WTC11 (cell line): ENCODE measurements around the gene ADGRG3. TPM values are rescaled to one million over a fixed set of nuclear protein-coding genes. Genes with fewer than 3 reads are reported as not detected.

ENCODE experiments used
- ATAC-seq: fragments of 200-7000 bp; cut with Tn5 transposase; 2 replicates; pipeline ENCODE4 v1.10.0; 2021; ENCODE audit warnings: mild to moderate bottlenecking, moderate library complexity
- CTCF ChIA-PET: fragments of 300-600 bp; sonication (Branson Sonifier 250); formaldehyde crosslinking; loops from one replicate; lab custom pipeline; 2021; ENCODE audit warnings: antibody characterized with exemption; lab: Charles Lee
- POLR2A ChIA-PET: fragments of 350-600 bp; sonication (Branson Sonifier 250); formaldehyde crosslinking; loops from one replicate; lab custom pipeline; 2021; ENCODE audit warnings: antibody characterized with exemption; lab: Charles Lee
- DNase-seq: peaks from one replicate; pipeline ENCODE4 v3.0.0; 2021; ENCODE audit warnings: low spot score
- H3K27ac Mint-ChIP-seq: 2 replicates; pipeline ENCODE4 v1.8.0; 2021; ENCODE audit warnings: mixed read lengths
- H3K27me3 Mint-ChIP-seq: 2 replicates; pipeline ENCODE4 v1.8.0; 2021; ENCODE audit warnings: low read depth, mild to moderate bottlenecking, moderate library complexity, mixed read lengths
- H3K36me3 Mint-ChIP-seq: 2 replicates; pipeline ENCODE4 v1.8.0; 2021; ENCODE audit warnings: mixed read lengths
- H3K4me1 Mint-ChIP-seq: 2 replicates; pipeline ENCODE4 v1.8.0; 2022; ENCODE audit warnings: mixed read lengths
- H3K4me3 Mint-ChIP-seq: 2 replicates; pipeline ENCODE4 v1.8.0; 2021; ENCODE audit warnings: mild to moderate bottlenecking, moderate library complexity, mixed read lengths
- H3K9me3 Mint-ChIP-seq: 2 replicates; pipeline ENCODE4 v1.8.0; 2021; ENCODE audit warnings: mixed read lengths
- ARID4B ChIP-seq: sonication (generic); formaldehyde crosslinking; IDR thresholded peaks from 2 replicates; pipeline ENCODE4 v1.8.0; 2023; ENCODE audit warnings: missing genetic modification reagents, mild to moderate bottlenecking, borderline replicate concordance
- CREM ChIP-seq: sonication (generic); formaldehyde crosslinking; IDR thresholded peaks from 2 replicates; pipeline ENCODE4 v1.8.1; 2022; ENCODE audit warnings: mild to moderate bottlenecking, missing genetic modification reagents, moderate library complexity
- FOXP1 ChIP-seq: sonication (generic); formaldehyde crosslinking; IDR thresholded peaks from 2 replicates; pipeline ENCODE4 v1.8.0; 2022; ENCODE audit warnings: missing genetic modification reagents, mild to moderate bottlenecking, moderate library complexity, borderline replicate concordance
- IRF1 ChIP-seq: sonication (generic); formaldehyde crosslinking; IDR thresholded peaks from 2 replicates; pipeline ENCODE4 v1.8.0; 2023; ENCODE audit warnings: missing genetic modification reagents
- NFE2L1 ChIP-seq: sonication (generic); formaldehyde crosslinking; IDR thresholded peaks from 2 replicates; pipeline ENCODE4 v1.8.1; 2023; ENCODE audit warnings: missing genetic modification reagents
- OVOL2 ChIP-seq: fragments of 250-450 bp; sonication (Bioruptor Pico); IDR thresholded peaks from 2 replicates; pipeline ENCODE4 v1.9.0; 2021; ENCODE audit warnings: mild to moderate bottlenecking, borderline replicate concordance
- RELA ChIP-seq: sonication (generic); formaldehyde crosslinking; IDR thresholded peaks from 2 replicates; pipeline ENCODE4 v1.8.1; 2022; ENCODE audit warnings: missing genetic modification reagents, mild to moderate bottlenecking, borderline replicate concordance
- STAT6 ChIP-seq: sonication (generic); formaldehyde crosslinking; conservative IDR thresholded peaks from 2 replicates; pipeline ENCODE4 v1.8.1; 2023; ENCODE audit warnings: mild to moderate bottlenecking, low read depth, missing genetic modification reagents, moderate library complexity
- TEAD1 ChIP-seq: sonication (generic); formaldehyde crosslinking; IDR thresholded peaks from 2 replicates; pipeline ENCODE4 v1.8.0; 2022; ENCODE audit warnings: mild to moderate bottlenecking, missing genetic modification reagents
- TEAD4 ChIP-seq: sonication (generic); formaldehyde crosslinking; IDR thresholded peaks from 2 replicates; pipeline ENCODE4 v1.8.0; 2022; ENCODE audit warnings: mild to moderate bottlenecking, missing genetic modification reagents
- ZNF138 ChIP-seq: sonication (generic); formaldehyde crosslinking; conservative IDR thresholded peaks from 2 replicates; pipeline ENCODE4 v1.8.1; 2022; ENCODE audit warnings: mild to moderate bottlenecking, moderate library complexity, missing genetic modification reagents
- ZNF396 ChIP-seq: fragments of 250-450 bp; sonication (Bioruptor Pico); IDR thresholded peaks from 2 replicates; pipeline ENCODE4 v1.8.0; 2021; ENCODE audit warnings: mild to moderate bottlenecking, moderate library complexity, borderline replicate concordance
- ZNF416 ChIP-seq: fragments of 250-450 bp; sonication (Bioruptor Pico); IDR thresholded peaks from 2 replicates; pipeline ENCODE4 v1.9.0; 2021; ENCODE audit warnings: mild to moderate bottlenecking, inconsistent platforms
- ZNF671 ChIP-seq: fragments of 250-450 bp; sonication (Bioruptor Pico); IDR thresholded peaks from 2 replicates; pipeline ENCODE4 v1.8.0; 2021; ENCODE audit warnings: mild to moderate bottlenecking
- total RNA-seq: library from RNA; stranded (reverse); gene quantifications from 3 replicates; pipeline ENCODE4 v1.2.3, GENCODE V29; 2021
- TF ChIP-seq, protein P1 (sequence below): sonication (generic); formaldehyde crosslinking; IDR thresholded peaks from 2 replicates; pipeline ENCODE4 v1.8.1; 2022; ENCODE audit warnings: mild to moderate bottlenecking, moderate library complexity, missing genetic modification reagents
- TF ChIP-seq, protein P2 (sequence below): fragments of 250-450 bp; sonication (Bioruptor Pico); IDR thresholded peaks from 2 replicates; pipeline ENCODE4 v2.1.2; 2022; ENCODE audit warnings: mild to moderate bottlenecking, moderate library complexity
- TF ChIP-seq, protein P3 (sequence below): fragments of 250-450 bp; sonication (Bioruptor Pico); IDR thresholded peaks from 2 replicates; pipeline ENCODE4 v1.9.0; 2021; ENCODE audit warnings: moderate library complexity, mild to moderate bottlenecking, inconsistent platforms, borderline replicate concordance
- TF ChIP-seq, protein P4 (sequence below): sonication (generic); formaldehyde crosslinking; IDR thresholded peaks from 2 replicates; pipeline ENCODE4 v1.8.1; 2022; ENCODE audit warnings: low read depth, missing genetic modification reagents, borderline replicate concordance
- TF ChIP-seq, protein P5 (sequence below): fragments of 250-450 bp; sonication (Bioruptor Pico); IDR thresholded peaks from 2 replicates; pipeline ENCODE4 v1.8.0; 2021; ENCODE audit warnings: mild to moderate bottlenecking

The ADGRG3 gene
- total RNA-seq, 1 experiment from 2014 or later, result 0.44 TPM

DNA sequence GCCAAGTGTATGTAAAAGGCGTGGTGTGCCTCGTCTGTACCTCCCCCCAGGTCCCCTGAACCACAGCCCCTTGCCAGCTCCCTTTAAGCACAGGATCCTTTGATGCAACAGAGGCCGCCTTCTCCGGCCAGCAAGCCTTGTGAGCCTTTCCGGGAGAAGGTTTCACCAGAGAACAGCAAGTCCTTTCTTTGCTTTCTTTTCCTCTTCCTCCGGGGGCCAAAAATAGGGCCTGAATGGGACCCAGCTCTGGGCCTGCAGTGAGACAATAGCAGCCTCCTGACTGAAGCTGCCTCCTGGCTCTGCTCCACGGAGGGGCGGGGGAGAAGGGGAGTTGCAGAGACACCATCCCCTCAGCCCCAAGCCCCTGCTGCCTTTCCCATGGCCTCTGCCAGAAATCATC is 30.7 kb upstream of the ADGRG3 start:
- TF ChIP-seq, protein P1, sequence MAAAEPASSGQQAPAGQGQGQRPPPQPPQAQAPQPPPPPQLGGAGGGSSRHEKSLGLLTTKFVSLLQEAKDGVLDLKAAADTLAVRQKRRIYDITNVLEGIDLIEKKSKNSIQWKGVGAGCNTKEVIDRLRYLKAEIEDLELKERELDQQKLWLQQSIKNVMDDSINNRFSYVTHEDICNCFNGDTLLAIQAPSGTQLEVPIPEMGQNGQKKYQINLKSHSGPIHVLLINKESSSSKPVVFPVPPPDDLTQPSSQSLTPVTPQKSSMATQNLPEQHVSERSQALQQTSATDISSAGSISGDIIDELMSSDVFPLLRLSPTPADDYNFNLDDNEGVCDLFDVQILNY (CRISPR knock-in tag), result no peak
- TF ChIP-seq CREM, result no peak
- TF ChIP-seq, protein P2, sequence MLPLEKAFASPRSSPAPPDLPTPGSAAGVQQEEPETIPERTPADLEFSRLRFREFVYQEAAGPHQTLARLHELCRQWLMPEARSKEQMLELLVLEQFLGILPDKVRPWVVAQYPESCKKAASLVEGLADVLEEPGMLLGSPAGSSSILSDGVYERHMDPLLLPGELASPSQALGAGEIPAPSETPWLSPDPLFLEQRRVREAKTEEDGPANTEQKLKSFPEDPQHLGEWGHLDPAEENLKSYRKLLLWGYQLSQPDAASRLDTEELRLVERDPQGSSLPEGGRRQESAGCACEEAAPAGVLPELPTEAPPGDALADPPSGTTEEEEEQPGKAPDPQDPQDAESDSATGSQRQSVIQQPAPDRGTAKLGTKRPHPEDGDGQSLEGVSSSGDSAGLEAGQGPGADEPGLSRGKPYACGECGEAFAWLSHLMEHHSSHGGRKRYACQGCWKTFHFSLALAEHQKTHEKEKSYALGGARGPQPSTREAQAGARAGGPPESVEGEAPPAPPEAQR, result no peak
- TF ChIP-seq FOXP1, result no peak
- TF ChIP-seq STAT6 (CRISPR knock-in tag), result no peak
- no peak for TF ChIP-seq TEAD1 (CRISPR knock-in tag)
- no peak for TF ChIP-seq ZNF396 (CRISPR knock-in tag)
- TF ChIP-seq OVOL2 (CRISPR knock-in tag), result no peak
- TF ChIP-seq, protein P3, sequence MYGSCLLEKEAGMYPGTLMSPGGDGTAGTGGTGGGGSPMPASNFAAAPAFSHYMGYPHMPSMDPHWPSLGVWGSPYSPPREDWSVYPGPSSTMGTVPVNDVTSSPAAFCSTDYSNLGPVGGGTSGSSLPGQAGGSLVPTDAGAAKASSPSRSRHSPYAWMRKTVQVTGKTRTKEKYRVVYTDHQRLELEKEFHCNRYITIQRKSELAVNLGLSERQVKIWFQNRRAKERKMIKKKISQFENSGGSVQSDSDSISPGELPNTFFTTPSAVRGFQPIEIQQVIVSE (CRISPR knock-in tag), result no peak
- TF ChIP-seq ARID4B, result no peak
- TF ChIP-seq ZNF138 (CRISPR knock-in tag), result no peak
- TF ChIP-seq ZNF416, result no peak
- no peak for TF ChIP-seq RELA (CRISPR knock-in tag)
- Mint-ChIP-seq H3K4me1 (no peaks in the 10 kb centered on the region), H3K4me3 (no peak overlapping the region), H3K36me3 (no peaks in the 10 kb centered on the region), H3K9me3 (no peaks in the 10 kb centered on the region), H3K27me3 (peaks cover 7% of the 10 kb centered on the region; the same call in 1 of the 2 replicates), H3K27ac (no peak overlapping the region)
- CTCF ChIA-PET, result interaction anchor here (0.6 to 4.3 kb wide), 6 partner anchors 10 to 387 kb away, joined by 3 to 27 read pairs (median 8); partner anchors contain the start of gene ADGRG1
- DNase-seq (no peak), ATAC-seq (no peak)
- POLR2A ChIA-PET, result no interaction called here

GRCh38 chr16:57637965-57638364 is 30.1 kb upstream of the ADGRG3 start:
- H3K4me1 Mint-ChIP-seq, result no peaks in the 10 kb centered on the region
- H3K36me3 Mint-ChIP-seq, result no peaks in the 10 kb centered on the region
- ChIA-PET CTCF (interaction anchor here (0.9 to 4.3 kb wide), 7 partner anchors 10 to 119 kb away, joined by 4 to 27 read pairs (median 9); partner anchors contain the start of gene ADGRG1), POLR2A (no interaction called here)
- ATAC-seq (no peak), DNase-seq (no peak)
- H3K27me3 Mint-ChIP-seq, result peaks cover 7% of the 10 kb centered on the region; the same call in 1 of the 2 replicates
- no peaks in the 10 kb centered on the region for H3K9me3 Mint-ChIP-seq
- no peak overlapping the region for H3K4me3 Mint-ChIP-seq
- H3K27ac Mint-ChIP-seq, result no peak overlapping the region
- TF ChIP-seq, protein P3 (CRISPR knock-in tag), result no peak
- no peak for TF ChIP-seq NFE2L1 (CRISPR knock-in tag)
- TF ChIP-seq ZNF138 (CRISPR knock-in tag), result no peak
- TF ChIP-seq ZNF671 (CRISPR knock-in tag), result no peak
- no peak for TF ChIP-seq TEAD4 (CRISPR knock-in tag)
- TF ChIP-seq, protein P4, sequence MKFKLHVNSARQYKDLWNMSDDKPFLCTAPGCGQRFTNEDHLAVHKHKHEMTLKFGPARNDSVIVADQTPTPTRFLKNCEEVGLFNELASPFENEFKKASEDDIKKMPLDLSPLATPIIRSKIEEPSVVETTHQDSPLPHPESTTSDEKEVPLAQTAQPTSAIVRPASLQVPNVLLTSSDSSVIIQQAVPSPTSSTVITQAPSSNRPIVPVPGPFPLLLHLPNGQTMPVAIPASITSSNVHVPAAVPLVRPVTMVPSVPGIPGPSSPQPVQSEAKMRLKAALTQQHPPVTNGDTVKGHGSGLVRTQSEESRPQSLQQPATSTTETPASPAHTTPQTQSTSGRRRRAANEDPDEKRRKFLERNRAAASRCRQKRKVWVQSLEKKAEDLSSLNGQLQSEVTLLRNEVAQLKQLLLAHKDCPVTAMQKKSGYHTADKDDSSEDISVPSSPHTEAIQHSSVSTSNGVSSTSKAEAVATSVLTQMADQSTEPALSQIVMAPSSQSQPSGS (CRISPR knock-in tag), result no peak
- TF ChIP-seq IRF1 (CRISPR knock-in tag), result no peak
- TF ChIP-seq, protein P5, sequence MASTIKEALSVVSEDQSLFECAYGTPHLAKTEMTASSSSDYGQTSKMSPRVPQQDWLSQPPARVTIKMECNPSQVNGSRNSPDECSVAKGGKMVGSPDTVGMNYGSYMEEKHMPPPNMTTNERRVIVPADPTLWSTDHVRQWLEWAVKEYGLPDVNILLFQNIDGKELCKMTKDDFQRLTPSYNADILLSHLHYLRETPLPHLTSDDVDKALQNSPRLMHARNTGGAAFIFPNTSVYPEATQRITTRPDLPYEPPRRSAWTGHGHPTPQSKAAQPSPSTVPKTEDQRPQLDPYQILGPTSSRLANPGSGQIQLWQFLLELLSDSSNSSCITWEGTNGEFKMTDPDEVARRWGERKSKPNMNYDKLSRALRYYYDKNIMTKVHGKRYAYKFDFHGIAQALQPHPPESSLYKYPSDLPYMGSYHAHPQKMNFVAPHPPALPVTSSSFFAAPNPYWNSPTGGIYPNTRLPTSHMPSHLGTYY, result no peak
- no peak for TF ChIP-seq FOXP1
